CD4-positive, alpha-beta T cell (primary cell): Measurements from ENCODE around the gene FYN. TPM values are rescaled to one million over a fixed set of nuclear protein-coding genes. Genes with fewer than 3 reads are reported as not detected.

Experiments used
- ATAC-seq: fragments of 200-7000 bp; cut with Tn5 transposase; one replicate; pipeline ENCODE4 v1.10.0; 2022; ENCODE audit warnings: mild to moderate bottlenecking; ENCODE audit not compliant: poor library complexity
- CTCF ChIA-PET: fragments of 350-600 bp; sonication (Branson Sonifier 250); formaldehyde crosslinking; loops from one replicate; lab custom pipeline; 2021; ENCODE audit warnings: antibody characterized with exemption, inconsistent platforms; lab: Charles Lee
- POLR2A ChIA-PET: fragments of 350-600 bp; sonication (Branson Sonifier 250); formaldehyde crosslinking; loops from one replicate; lab custom pipeline; 2021; ENCODE audit warnings: antibody characterized with exemption, inconsistent platforms; lab: Charles Lee
- DNase-seq, 14 experiments: peaks; one replicate each; pipeline ENCODE4 v3.0.0-alpha.2; 2013 to 2020; ENCODE audit warnings: mixed read lengths in 2 of 14
- H3K27ac ChIP-seq, 2 donors: one replicate each; pipeline versions ENCODE4 v1.5.1 to v1.7.0; 2013; ENCODE audit warnings: low read length in 2 of 2, low read depth in 1 of 2, mild to moderate bottlenecking in 1 of 2
- H3K27me3 ChIP-seq, 2 experiments: 1 replicate in 1 of 2; 2 replicates in 1 of 2; pipeline versions ENCODE4 v1.6.1 to v1.7.0; 2013; ENCODE audit warnings: low read length in 2 of 2, control low read depth in 1 of 2, mild to moderate bottlenecking in 1 of 2, moderate library complexity in 1 of 2; ENCODE audit not compliant: insufficient read depth in 2 of 2, control insufficient read depth in 1 of 2
- H3K36me3 ChIP-seq: one replicate; pipeline ENCODE4 v1.6.1; 2013; ENCODE audit warnings: low read length, control low read depth; ENCODE audit not compliant: insufficient read depth
- H3K4me1 ChIP-seq: one replicate; pipeline ENCODE4 v1.6.1; 2013; ENCODE audit warnings: low read length, control low read depth; ENCODE audit not compliant: insufficient read depth
- H3K4me3 ChIP-seq: one replicate; pipeline ENCODE4 v1.5.1; 2013; ENCODE audit warnings: mild to moderate bottlenecking, low read length, moderate library complexity
- H3K9me3 ChIP-seq, 2 experiments: 1 replicate in 1 of 2; 2 replicates in 1 of 2; pipeline versions ENCODE4 v1.6.1 to v1.7.0; 2013; ENCODE audit warnings: low read length in 2 of 2, mild to moderate bottlenecking in 2 of 2, control low read depth in 1 of 2, moderate library complexity in 1 of 2; ENCODE audit not compliant: control insufficient read depth in 1 of 2, insufficient read depth in 1 of 2
- H3K27ac Mint-ChIP-seq: one replicate; pipeline ENCODE4 v1.8.0; 2020; ENCODE audit warnings: mixed read lengths
- H3K27me3 Mint-ChIP-seq: one replicate; pipeline ENCODE4 v1.8.0; 2021; ENCODE audit warnings: mixed read lengths
- H3K36me3 Mint-ChIP-seq: one replicate; pipeline ENCODE4 v1.8.0; 2021; ENCODE audit warnings: low read depth, mixed read lengths
- H3K4me1 Mint-ChIP-seq: one replicate; pipeline ENCODE4 v1.8.0; 2021; ENCODE audit warnings: low read depth, mixed read lengths
- H3K4me3 Mint-ChIP-seq: one replicate; pipeline ENCODE4 v1.8.0; 2020; ENCODE audit warnings: mild to moderate bottlenecking, mixed read lengths
- H3K9me3 Mint-ChIP-seq: one replicate; pipeline ENCODE4 v1.8.0; 2020; ENCODE audit warnings: mixed read lengths
- intact Hi-C, 2 experiments: fragments of 100-400 bp; cut with DNase I in 1 of 2; cut with micrococcal nuclease in 1 of 2; formaldehyde crosslinking; loops; one replicate each; pipeline versions ENCODE4 v1.15.1 to v1.9.0; 2023 to 2025; cut with DNase I, micrococcal nuclease
- total RNA-seq, 174 experiments: library from RNA in 2 of 174; stranded (reverse) in 2 of 174; gene quantifications; one replicate each; pipeline ENCODE4 v1.2.3 and lab custom pipeline; 2021 to 2026
- TF ChIP-seq, protein P1 (sequence below): fragments of 200-600 bp; IDR thresholded peaks from one replicate; pipeline ENCODE4 v1.8.0; 2022; ENCODE audit warnings: antibody characterized with exemption, mild to moderate bottlenecking

FYN gene
- total RNA-seq, 2 experiments from 2014 or later = 419 TPM

DNA sequence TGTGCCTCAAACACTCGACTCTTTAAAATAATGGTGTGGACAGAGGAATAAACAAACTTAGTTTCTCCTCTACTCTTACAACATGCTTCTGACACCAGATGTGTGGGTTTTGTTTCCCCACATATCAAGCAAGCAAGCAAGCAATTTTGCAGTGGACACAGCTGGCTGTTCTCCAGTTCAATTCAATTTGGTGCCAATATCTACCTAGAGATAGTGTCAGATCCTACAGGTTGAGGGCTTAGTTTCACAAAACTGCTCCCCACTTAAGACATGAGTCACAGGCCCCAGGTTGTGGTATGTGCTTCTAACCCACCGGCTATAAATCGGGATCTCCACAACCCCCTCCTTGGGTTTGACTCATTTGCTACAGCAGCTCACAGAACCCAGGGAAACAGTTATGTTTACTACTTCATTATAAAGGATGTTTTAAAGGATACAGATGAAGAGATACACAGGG, 136.2 kb downstream of the FYN start:
- peaks cover 71% of the 10 kb centered on the region for H3K36me3 ChIP-seq
- intact Hi-C loops = no loop called here
- H3K9me3 ChIP-seq = peaks cover 9 to 13% of the 10 kb centered on the region in 2 experiments
- peak overlapping the region; percentile 93 for H3K27ac Mint-ChIP-seq
- peak overlapping the region; percentile 69 for H3K4me3 Mint-ChIP-seq
- CTCF ChIA-PET = interaction anchor here (0.7 to 1.7 kb wide), 3 partner anchors 20 to 27 kb away, joined by 3 to 5 read pairs (median 4); no protein-coding TSS in a partner anchor
- H3K36me3 Mint-ChIP-seq = peaks cover 97% of the 10 kb centered on the region
- DNase-seq (peak in 7 of 14 experiments; percentile 32 to 64 (median 44)), ATAC-seq (peak; percentile 69)
- no peaks in the 10 kb centered on the region for H3K27me3 Mint-ChIP-seq
- TF ChIP-seq, protein P1, sequence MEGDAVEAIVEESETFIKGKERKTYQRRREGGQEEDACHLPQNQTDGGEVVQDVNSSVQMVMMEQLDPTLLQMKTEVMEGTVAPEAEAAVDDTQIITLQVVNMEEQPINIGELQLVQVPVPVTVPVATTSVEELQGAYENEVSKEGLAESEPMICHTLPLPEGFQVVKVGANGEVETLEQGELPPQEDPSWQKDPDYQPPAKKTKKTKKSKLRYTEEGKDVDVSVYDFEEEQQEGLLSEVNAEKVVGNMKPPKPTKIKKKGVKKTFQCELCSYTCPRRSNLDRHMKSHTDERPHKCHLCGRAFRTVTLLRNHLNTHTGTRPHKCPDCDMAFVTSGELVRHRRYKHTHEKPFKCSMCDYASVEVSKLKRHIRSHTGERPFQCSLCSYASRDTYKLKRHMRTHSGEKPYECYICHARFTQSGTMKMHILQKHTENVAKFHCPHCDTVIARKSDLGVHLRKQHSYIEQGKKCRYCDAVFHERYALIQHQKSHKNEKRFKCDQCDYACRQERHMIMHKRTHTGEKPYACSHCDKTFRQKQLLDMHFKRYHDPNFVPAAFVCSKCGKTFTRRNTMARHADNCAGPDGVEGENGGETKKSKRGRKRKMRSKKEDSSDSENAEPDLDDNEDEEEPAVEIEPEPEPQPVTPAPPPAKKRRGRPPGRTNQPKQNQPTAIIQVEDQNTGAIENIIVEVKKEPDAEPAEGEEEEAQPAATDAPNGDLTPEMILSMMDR = no peak
- peak overlapping the region; percentile 24 to 63 for H3K27ac ChIP-seq
- peaks cover 93% of the 10 kb centered on the region for H3K4me1 Mint-ChIP-seq
- peaks cover 90% of the 10 kb centered on the region for H3K4me1 ChIP-seq
- POLR2A ChIA-PET = interaction anchor here (1.0 to 2.1 kb wide), 6 partner anchors 10 to 236 kb away, joined by 3 to 9 read pairs (median 4); no protein-coding TSS in a partner anchor
- no peaks in the 10 kb centered on the region for H3K27me3 ChIP-seq
- peaks cover 11% of the 10 kb centered on the region for H3K9me3 Mint-ChIP-seq
- H3K4me3 ChIP-seq = no peak overlapping the region

GRCh38 chr6:111736005-111736608, 137.1 kb downstream of the FYN start:
- ChIA-PET POLR2A (interaction anchor here (0.7 to 2.1 kb wide), 10 partner anchors 12 to 237 kb away, joined by 3 to 9 read pairs (median 3); no protein-coding TSS in a partner anchor), CTCF (interaction anchor here (1.7 to 1.8 kb wide), 2 partner anchors 24 to 26 kb away, joined by 5 to 7 read pairs; no protein-coding TSS in a partner anchor)
- peaks cover 93% of the 10 kb centered on the region for H3K4me1 ChIP-seq
- Mint-ChIP-seq H3K27ac (peak overlapping the region; percentile 93), H3K4me3 (peak overlapping the region; percentile 69), H3K27me3 (no peaks in the 10 kb centered on the region), H3K4me1 (peaks cover 93% of the 10 kb centered on the region), H3K9me3 (peaks cover 11% of the 10 kb centered on the region), H3K36me3 (peaks cover 97% of the 10 kb centered on the region)
- H3K27me3 ChIP-seq = no peaks in the 10 kb centered on the region
- ATAC-seq (no peak), DNase-seq (no peak)
- peaks cover 9 to 13% of the 10 kb centered on the region in 2 experiments for H3K9me3 ChIP-seq
- intact Hi-C loops = no loop called here
- H3K36me3 ChIP-seq = peaks cover 73% of the 10 kb centered on the region
- H3K4me3 ChIP-seq = no peak overlapping the region
- TF ChIP-seq, protein P1 = no peak
- H3K27ac ChIP-seq = peak overlapping the region; percentile 40 to 63

DNA sequence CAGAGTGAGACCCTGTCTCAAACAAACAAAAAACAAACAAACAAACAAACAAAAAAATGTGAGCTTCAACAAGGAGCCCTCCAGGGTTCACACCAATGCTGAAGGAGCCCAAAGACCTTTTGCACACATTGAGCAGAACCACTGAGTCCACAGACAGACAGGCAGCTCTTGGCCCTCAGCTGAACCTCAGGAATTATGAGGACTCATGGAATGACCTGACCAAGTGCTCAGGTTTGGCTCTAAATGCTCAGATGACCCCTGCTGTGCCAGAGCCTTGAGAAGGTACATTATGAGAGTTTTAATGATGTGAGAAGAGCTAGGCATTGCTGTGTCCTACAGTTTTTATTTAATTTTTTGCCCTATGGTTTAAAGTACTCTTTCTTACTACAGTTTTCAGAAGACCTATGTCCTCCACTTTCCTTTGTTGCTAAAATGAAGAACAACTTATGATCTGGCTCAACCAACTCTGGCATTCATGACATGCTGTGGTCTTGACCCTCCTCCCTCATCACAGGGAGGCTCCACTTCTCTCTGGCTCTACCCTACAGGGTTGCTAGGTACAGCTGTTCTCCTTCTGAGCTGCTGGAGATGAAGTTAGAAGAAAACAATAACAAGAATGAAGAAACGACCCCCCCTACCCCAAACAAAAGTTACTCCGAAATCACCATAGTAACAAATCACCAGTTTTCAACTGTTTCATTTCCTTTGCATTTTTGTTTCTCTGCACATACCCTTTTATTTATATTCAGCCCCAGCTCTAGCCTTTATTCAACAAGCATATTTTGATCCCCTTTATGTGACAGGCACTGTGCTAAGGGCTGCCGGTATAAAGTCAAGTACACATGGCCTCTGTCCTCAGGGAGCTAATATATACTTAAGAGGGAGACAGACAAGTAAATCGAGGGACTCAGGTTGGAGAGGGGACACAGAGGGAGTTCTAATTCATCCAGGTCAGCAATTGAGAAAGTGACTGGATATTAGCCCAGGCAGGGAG, 138.9 kb downstream of the FYN start:
- Mint-ChIP-seq H3K27me3 (no peaks in the 10 kb centered on the region), H3K9me3 (peaks cover 11% of the 10 kb centered on the region), H3K4me3 (peak overlapping the region; percentile 62), H3K36me3 (peaks cover 97% of the 10 kb centered on the region), H3K4me1 (peaks cover 93% of the 10 kb centered on the region), H3K27ac (peak overlapping the region; percentile 93)
- peaks cover 9 to 13% of the 10 kb centered on the region in 2 experiments for H3K9me3 ChIP-seq
- ATAC-seq = peak; percentile 53
- CTCF ChIA-PET = interaction anchor here (1.1 to 1.8 kb wide), 3 partner anchors 24 to 65 kb away, joined by 4 to 7 read pairs (median 4); no protein-coding TSS in a partner anchor
- TF ChIP-seq, protein P1 = no peak
- H3K27ac ChIP-seq = peak overlapping the region; percentile 18 to 63
- POLR2A ChIA-PET = interaction anchor here (0.8 to 2.1 kb wide), 10 partner anchors 10 to 292 kb away, joined by 3 to 9 read pairs (median 5); partner anchors contain the start of gene FYN
- no peak overlapping the region for H3K4me3 ChIP-seq
- peak in 2 of 14 experiments; percentile 59 to 65 for DNase-seq
- H3K36me3 ChIP-seq = peaks cover 70% of the 10 kb centered on the region
- intact Hi-C loops = loop anchor here in 1 of 2 experiments (2.0 kb wide), 1 partner anchor 16 kb away; no protein-coding TSS in a partner anchor
- H3K27me3 ChIP-seq = no peaks in the 10 kb centered on the region
- peaks cover 89% of the 10 kb centered on the region for H3K4me1 ChIP-seq
